T-helper 22 cell (primary cell): ENCODE results near the gene RPS25.
A peak's percentile ranks its signal among the peaks of the same experiment; 100 is the strongest.
"Not testable (repeated sequence)": the region's sequence is repeated elsewhere in the genome, so short reads cannot be mapped to it uniquely, and the experiment has no call there.

ENCODE experiments used
- DNase-seq: peaks from one replicate; pipeline ENCODE4 v3.0.0-alpha.2; 2020; ENCODE audit warnings: low read depth

RPS25 gene

DNA sequence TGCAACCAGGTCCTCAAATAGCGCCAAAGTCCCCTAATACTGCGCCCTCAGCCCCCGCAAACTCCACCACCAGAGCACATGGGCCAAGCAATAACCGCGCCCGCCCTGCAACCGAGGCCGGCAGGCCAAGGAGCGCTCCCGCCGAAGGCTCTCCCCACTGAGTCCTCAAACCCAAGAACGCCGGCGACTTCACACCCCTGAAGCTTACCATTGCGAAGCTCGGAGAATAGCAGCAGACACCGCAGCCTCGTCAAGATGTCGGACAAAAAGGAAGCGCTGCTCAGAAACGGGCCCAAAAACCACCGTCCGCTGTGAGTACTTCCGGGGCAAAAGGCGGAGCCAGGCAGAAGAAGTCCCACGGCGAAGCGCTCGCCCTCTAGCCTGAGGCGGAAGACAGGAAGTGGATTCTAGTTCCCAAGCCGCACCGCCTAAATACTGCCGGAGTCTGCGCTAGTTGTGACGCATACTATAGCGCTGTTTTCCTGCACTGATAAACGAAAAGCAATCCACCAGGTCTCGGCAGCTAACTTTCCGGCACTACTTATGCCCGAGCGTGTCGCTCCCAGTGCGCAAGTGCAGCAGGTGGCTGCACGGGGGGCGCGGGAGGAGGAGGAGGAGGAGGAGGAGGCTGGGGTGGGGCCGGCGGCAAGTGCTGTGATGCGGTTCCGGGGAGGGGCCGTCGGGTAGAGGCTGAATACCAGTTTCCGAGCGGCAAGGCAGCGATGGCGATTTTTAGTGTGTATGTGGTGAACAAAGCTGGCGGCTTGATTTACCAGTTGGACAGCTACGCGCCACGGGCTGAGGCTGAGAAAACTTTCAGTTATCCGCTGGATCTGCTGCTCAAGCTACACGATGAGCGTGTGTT, at the start of gene RPS25, which contains the start of gene TRAPPC4:
Gene RPS25, minus strand, starts transcription at position 270 of the 865 bp plus-strand sequence. Its CDS starts 59 bp downstream, at position 211.
Gene TRAPPC4, plus strand, starts transcription at position 693 of the 865 bp plus-strand sequence. Its CDS starts 30 bp downstream, at position 723.
- DNase-seq, result peak; percentile 95

DNA sequence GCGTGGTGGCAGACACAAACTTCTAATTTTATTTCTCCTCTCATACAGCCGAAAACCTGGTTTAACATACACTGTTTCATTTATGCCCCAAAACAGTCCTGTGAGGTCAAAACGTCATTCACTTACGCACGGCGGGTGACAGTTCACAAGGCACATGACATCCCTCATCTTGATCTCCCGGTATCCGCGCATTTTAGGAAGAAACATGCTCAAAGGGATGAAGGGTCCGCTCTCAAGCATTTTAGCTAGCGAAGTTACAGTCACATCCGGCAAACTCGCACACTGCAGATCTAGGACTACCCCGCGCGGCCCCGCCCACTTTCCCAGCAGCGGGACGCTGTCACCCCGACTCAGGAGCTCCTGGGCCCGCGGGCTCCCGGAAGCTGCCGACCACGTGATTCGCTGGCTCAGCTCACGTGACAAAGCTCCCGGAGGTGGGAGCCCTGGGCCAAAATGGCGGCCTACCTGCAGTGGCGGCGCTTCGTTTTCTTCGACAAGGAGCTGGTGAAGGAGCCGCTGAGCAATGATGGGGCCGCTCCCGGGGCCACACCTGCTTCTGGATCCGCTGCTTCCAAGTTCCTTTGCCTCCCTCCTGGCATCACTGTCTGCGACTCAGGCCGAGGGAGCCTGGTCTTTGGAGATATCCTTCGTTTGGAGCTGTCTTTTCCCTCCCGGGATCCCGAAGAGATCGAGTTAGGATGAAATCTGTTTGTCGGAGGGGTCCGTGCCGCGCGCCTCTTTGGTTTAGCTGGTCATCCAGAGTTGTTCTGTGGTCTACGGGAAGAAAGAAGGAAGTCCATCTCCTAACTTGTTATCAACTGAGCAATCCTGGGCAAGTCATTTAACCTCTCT, 49.5 kb upstream of the RPS25 start, which contains the start of gene VPS11:
Gene VPS11, plus strand, starts transcription at position 448 of the 852 bp plus-strand sequence. Its CDS starts 6 bp downstream, at position 454.
- DNase-seq, result peak; percentile 98

DNA sequence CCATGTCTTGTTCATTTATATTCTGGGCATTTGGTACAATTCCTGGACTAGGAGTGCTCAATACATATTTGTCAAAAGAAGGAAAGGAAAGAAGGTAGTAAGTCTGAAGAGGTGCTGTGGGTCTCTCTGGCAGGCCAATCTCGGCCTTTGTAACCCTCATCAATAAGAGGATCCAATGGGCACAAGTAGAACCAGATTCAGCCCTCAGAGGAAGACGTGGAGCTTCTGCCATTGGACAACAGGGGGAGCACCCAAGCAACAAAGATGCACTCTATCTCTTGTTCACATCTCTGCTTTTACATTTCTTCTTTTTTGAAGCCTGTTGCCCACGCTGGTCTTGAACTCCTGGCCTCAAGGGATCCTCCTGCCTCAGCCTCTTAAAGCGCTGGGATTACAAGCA, 47.2 kb upstream of the RPS25 start:
- no peak for DNase-seq

- DNase-seq, result no peak
These were observed 44.6 kb upstream of the RPS25 start for GRCh38 chr11:119062779-119063178.

GRCh38 chr11:119061256-119061655, 43.1 kb upstream of the RPS25 start:
- DNase-seq, result no peak

DNA sequence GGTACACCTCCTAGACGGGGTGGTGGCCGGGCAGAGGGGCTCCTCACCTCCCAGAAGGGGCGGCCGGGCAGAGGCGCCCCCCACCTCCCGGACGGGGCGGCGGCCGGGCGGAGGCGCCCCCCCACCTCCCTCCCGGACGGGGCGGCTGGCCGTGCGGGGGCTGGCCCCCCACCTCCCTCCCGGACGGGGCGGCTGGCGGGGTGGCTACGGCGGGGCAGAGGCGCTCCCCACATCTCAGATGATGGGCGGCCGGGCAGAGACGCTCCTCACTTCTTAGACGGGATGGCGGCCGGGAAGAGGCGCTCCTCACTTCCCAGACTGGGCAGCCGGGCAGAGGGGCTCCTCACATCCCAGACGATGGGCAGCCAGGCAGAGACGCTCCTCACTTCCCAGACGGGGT, 41.0 kb upstream of the RPS25 start:
- DNase-seq, result not testable (repeated sequence)

DNA sequence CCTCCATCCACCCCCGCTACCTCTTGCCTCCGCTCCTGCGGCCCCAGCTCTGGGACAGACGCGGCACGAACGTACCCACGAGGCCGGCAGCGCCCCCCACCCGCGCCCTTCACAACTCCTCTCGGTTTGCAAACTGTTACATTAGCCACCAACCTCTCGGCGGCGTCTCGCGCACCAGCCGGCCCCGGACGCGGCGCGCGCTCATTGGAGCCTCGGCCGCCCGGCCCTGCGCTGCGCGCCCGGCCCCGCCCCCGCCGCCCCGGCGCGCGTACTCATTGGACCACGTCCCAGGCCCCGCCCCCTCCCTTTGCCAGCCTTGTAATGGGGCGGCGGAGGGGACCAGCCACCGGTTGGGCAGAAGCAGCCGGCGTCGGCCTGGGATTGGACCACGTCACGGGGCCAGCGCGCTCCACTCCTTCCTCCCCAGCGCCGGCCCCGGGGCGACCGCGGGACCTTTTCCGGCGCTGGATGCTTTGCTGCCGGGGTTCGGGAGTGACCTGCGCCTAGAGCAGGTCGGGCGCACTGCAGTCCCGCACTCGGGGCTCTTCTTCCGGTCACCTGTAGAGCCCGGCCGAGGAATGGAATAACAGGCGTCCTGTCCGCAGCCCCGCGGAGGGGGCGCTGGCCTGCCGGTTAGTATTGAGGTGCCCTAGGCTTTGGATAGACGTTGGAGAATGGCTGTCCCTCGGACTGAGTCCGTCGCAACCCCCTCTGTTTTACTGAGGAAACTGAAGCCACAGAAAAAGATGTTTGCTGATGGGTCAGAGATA, 39.0 kb upstream of the RPS25 start, which contains the start of gene HYOU1:
Gene HYOU1, minus strand, starts transcription at position 206 of the 770 bp plus-strand sequence. CDS start 1,045 bp downstream, outside the sequence.
- DNase-seq, result peak; percentile 98

- DNase-seq, result peak; percentile 44
These were observed 38.4 kb upstream of the RPS25 start for GRCh38 chr11:119056421-119056999.

DNA sequence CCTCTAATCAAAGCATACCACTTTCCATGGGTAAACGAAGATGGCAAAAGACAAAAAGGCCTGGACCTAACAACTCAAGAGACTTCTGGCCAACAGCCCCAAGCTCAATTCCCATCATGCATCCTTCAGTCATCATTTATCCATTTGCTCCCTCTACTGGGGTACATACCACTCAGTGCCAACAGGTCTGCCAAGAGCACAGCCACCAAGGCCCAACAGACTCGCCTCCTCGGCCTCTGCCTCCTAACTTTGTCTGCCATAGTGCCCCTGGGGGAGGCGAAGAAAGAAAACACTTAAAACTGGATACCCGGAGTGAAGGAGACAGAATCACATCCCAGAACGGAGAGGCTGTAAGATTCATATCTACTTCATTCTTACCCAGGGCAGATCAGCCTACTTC, 37.8 kb upstream of the RPS25 start:
- no peak for DNase-seq

- no peak for DNase-seq
These were observed 36.3 kb upstream of the RPS25 start for GRCh38 chr11:119054418-119054817.

- DNase-seq, result no peak
These were observed 34.1 kb upstream of the RPS25 start for GRCh38 chr11:119052163-119052814.

DNA sequence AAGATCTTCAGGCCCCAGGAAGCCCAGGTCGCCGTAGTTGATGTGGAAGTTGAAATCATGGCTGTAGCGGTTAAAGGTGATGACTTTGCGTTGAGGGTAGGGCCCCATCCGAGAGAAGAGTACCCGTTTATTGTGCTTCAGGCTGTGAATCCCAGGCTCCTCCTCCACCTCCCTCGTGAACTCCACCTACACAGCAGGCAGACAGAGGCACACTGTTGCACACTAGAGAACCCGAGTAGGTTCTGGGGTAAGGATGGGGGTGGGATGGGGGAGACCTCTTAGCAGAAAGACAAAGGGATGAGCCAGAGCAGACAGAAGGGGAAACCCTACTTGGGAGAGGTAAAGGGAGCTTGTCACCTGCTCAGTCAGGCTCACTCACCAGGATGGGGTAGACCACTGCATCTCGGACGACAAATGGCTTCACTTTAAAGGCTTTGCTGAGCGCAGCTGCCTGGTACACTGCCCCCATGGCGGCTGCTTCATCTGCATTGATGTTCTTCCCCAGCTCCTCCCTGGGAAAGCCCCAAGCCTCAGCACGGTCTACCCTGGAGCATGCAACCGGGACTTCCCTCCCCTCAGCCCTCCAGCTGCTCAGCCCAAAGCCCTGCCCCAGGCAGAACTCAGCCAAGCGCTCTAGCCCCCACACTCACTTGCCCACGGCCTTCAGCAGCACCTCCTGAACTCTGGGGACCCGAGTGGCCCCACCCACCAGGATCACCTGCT, 33.5 kb upstream of the RPS25 start:
- no peak for DNase-seq

DNA sequence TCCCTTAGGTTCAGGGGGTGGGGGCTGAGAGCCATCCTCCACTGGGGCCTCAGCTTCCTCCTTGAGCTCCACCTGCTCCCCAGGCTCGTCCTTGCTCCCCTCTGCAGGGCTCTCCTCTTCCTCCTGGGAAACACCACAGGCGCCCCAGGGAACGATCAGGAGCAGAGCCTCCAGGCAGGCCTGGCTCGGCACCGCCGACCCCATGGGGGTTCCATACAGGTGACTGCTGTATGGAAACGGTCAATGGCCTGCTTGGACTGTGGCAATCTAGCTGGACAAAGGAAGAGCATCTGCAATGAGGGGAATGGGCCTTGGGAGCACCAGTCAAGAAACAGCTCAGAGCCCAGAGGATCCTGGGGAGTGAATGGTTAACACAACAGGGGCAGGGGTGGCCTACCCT, 30.9 kb upstream of the RPS25 start:
- no peak for DNase-seq

DNA sequence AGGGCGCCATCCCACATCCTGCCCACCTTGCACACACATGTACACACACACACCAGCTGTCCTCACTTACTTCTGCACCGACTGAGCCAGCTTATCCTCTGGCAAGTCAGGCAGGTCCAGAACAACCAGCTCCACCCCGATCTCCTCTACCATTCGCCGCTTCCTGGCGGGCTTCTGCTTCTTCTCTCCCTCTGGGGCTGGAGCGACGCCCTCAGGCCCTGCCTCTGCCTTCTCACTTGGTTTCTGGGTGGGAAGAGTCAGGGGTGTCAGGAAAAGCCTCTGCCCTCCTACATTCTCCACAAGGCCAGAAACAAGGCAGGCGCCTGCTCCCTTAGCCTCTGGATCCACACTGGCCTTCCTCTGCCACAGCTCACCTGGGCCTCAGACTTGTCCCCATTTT, 30.5 kb upstream of the RPS25 start:
- DNase-seq, result no peak

- DNase-seq, result no peak
These were observed 29.1 kb upstream of the RPS25 start for GRCh38 chr11:119047205-119047604.

GRCh38 chr11:119046489-119046888, 28.3 kb upstream of the RPS25 start:
- no peak for DNase-seq

GRCh38 chr11:119044708-119045107, 26.6 kb upstream of the RPS25 start:
- DNase-seq, result no peak

- no peak for DNase-seq
These were observed 24.8 kb upstream of the RPS25 start for GRCh38 chr11:119042927-119043326.

- DNase-seq, result no peak
These were observed 23.8 kb upstream of the RPS25 start for GRCh38 chr11:119041821-119042514.
